Progenitor cell of endocrine pancreas (in vitro differentiated cells): Measurements from ENCODE around the gene ZER1. TPM values are rescaled to one million over a fixed set of nuclear protein-coding genes. Genes with fewer than 3 reads are reported as not detected.

Experiments
- DNase-seq: peaks from one replicate; pipeline ENCODE4 v3.0.0; 2021; ENCODE audit warnings: low spot score; ENCODE audit not compliant: unreplicated experiment
- H3K27ac Mint-ChIP-seq: 2 replicates; pipeline ENCODE4 v1.8.0; 2021; ENCODE audit warnings: mild to moderate bottlenecking, moderate library complexity, mixed read lengths
- H3K27me3 Mint-ChIP-seq: 2 replicates; pipeline ENCODE4 v1.8.0; 2021; ENCODE audit warnings: mixed read lengths
- H3K36me3 Mint-ChIP-seq: 2 replicates; pipeline ENCODE4 v1.8.0; 2022; ENCODE audit warnings: mixed read lengths; ENCODE audit not compliant: insufficient read depth
- H3K4me1 Mint-ChIP-seq: 2 replicates; pipeline ENCODE4 v1.8.0; 2021; ENCODE audit warnings: low read depth, mixed read lengths
- H3K4me3 Mint-ChIP-seq: 2 replicates; pipeline ENCODE4 v1.8.0; 2021; ENCODE audit warnings: low read depth, mild to moderate bottlenecking, moderate library complexity, mixed read lengths
- H3K9me3 Mint-ChIP-seq: 2 replicates; pipeline ENCODE4 v1.8.0; 2021; ENCODE audit warnings: low read depth, mixed read lengths
- CTCF ChIP-seq: fragments of 200-600 bp; sonication (generic); IDR thresholded peaks from one replicate; pipeline ENCODE4 v1.5.0; 2021; ENCODE audit warnings: antibody characterized with exemption, mild to moderate bottlenecking; ENCODE audit not compliant: unreplicated experiment
- total RNA-seq: library from RNA; stranded (reverse); gene quantifications from 2 replicates; pipeline ENCODE4 v1.2.1, GENCODE V29; 2021

Gene ZER1
- total RNA-seq, 1 donor from 2014 or later, result 38.4 TPM

GRCh38 chr9:128706045-128706444, 65.7 kb downstream of the ZER1 start:
- Mint-ChIP-seq H3K27me3 (no peaks in the 10 kb centered on the region), H3K4me3 (no peak overlapping the region), H3K9me3 (no peaks in the 10 kb centered on the region), H3K27ac (no peak overlapping the region), H3K4me1 (peaks cover 3% of the 10 kb centered on the region), H3K36me3 (peaks cover 2% of the 10 kb centered on the region)
- no peak for DNase-seq
- no peak for TF ChIP-seq CTCF

GRCh38 chr9:128705051-128705965, 66.4 kb downstream of the ZER1 start:
- Mint-ChIP-seq H3K27me3 (no peaks in the 10 kb centered on the region), H3K27ac (no peak overlapping the region), H3K4me3 (no peak overlapping the region), H3K9me3 (no peaks in the 10 kb centered on the region), H3K36me3 (peaks cover 2% of the 10 kb centered on the region), H3K4me1 (peaks cover 3% of the 10 kb centered on the region)
- TF ChIP-seq CTCF, result no peak
- no peak for DNase-seq

GRCh38 chr9:128704356-128704670, 67.4 kb downstream of the ZER1 start:
- peaks cover 3% of the 10 kb centered on the region for H3K4me1 Mint-ChIP-seq
- no peaks in the 10 kb centered on the region for H3K36me3 Mint-ChIP-seq
- H3K27me3 Mint-ChIP-seq, result no peaks in the 10 kb centered on the region
- no peak for DNase-seq
- peak overlapping the region; percentile 83 for H3K4me3 Mint-ChIP-seq
- H3K9me3 Mint-ChIP-seq, result no peaks in the 10 kb centered on the region
- TF ChIP-seq CTCF, result no peak
- no peak overlapping the region for H3K27ac Mint-ChIP-seq

GRCh38 chr9:128703616-128704355, 67.9 kb downstream of the ZER1 start:
- H3K27me3 Mint-ChIP-seq, result no peaks in the 10 kb centered on the region
- no peaks in the 10 kb centered on the region for H3K9me3 Mint-ChIP-seq
- H3K4me1 Mint-ChIP-seq, result peaks cover 3% of the 10 kb centered on the region
- no peak overlapping the region for H3K27ac Mint-ChIP-seq
- DNase-seq, result no peak
- H3K36me3 Mint-ChIP-seq, result no peaks in the 10 kb centered on the region
- no peak for TF ChIP-seq CTCF
- H3K4me3 Mint-ChIP-seq, result peak overlapping the region; percentile 83

GRCh38 chr9:128702949-128703615, 68.6 kb downstream of the ZER1 start:
- Mint-ChIP-seq H3K9me3 (no peaks in the 10 kb centered on the region), H3K4me1 (peaks cover 3% of the 10 kb centered on the region), H3K4me3 (peak overlapping the region; percentile 83), H3K27me3 (no peaks in the 10 kb centered on the region), H3K36me3 (no peaks in the 10 kb centered on the region), H3K27ac (peak overlapping the region; percentile 84)
- DNase-seq, result no peak
- no peak for TF ChIP-seq CTCF
